H9 (cell line): Measurements from ENCODE around the gene NUP85. TPM values are rescaled to one million over a fixed set of nuclear protein-coding genes. Genes with fewer than 3 reads are reported as not detected.

Source experiments
- DNase-seq: peaks from one replicate; pipeline ENCODE4 v3.0.0-alpha.2; 2017
- H2AFZ ChIP-seq: one replicate; pipeline ENCODE4 v1.6.1; 2013; ENCODE audit warnings: mild to moderate bottlenecking, low read length, control low read depth, moderate library complexity
- H2AK5ac ChIP-seq: 2 replicates; pipeline ENCODE4 v1.6.1; 2013; ENCODE audit warnings: low read length, control low read depth, mixed read lengths; ENCODE audit not compliant: insufficient read length
- H2BK120ac ChIP-seq: one replicate; pipeline ENCODE4 v1.6.1; 2013; ENCODE audit warnings: low read depth, mild to moderate bottlenecking, low read length, control low read depth, inconsistent platforms; ENCODE audit not compliant: poor library complexity, severe bottlenecking
- H2BK12ac ChIP-seq: 2 replicates; pipeline ENCODE4 v1.6.1; 2013; ENCODE audit warnings: low read length, control low read depth, mixed read lengths, low read depth; ENCODE audit not compliant: insufficient read length
- H2BK15ac ChIP-seq: 2 replicates; pipeline ENCODE4 v1.6.1; 2013; ENCODE audit warnings: low read depth, low read length, control low read depth
- H2BK20ac ChIP-seq: one replicate; pipeline ENCODE4 v1.6.1; 2013; ENCODE audit warnings: low read depth, mild to moderate bottlenecking, low read length, control low read depth, inconsistent platforms; ENCODE audit not compliant: poor library complexity, severe bottlenecking
- H2BK5ac ChIP-seq: 2 replicates; pipeline ENCODE4 v1.6.1; 2013; ENCODE audit warnings: low read length, control low read depth, mixed read lengths; ENCODE audit not compliant: insufficient read length
- H3K14ac ChIP-seq: 2 replicates; pipeline ENCODE4 v1.6.1; 2013; ENCODE audit warnings: low read length, control low read depth; ENCODE audit not compliant: insufficient read depth
- H3K18ac ChIP-seq: 2 replicates; pipeline ENCODE4 v1.6.1; 2013; ENCODE audit warnings: low read depth, mild to moderate bottlenecking, mixed read lengths, low read length, control low read depth; ENCODE audit not compliant: insufficient read length
- H3K23ac ChIP-seq: 2 replicates; pipeline ENCODE4 v1.6.1; 2013; ENCODE audit warnings: low read length, control low read depth, mixed read lengths, low read depth; ENCODE audit not compliant: insufficient read length
- H3K23me2 ChIP-seq: 2 replicates; pipeline ENCODE4 v1.6.1; 2013; ENCODE audit warnings: low read depth, mild to moderate bottlenecking, mixed read lengths, low read length, control low read depth; ENCODE audit not compliant: insufficient read length, poor library complexity, severe bottlenecking
- H3K27ac ChIP-seq: 2 replicates; pipeline ENCODE4 v1.5.1; 2013; ENCODE audit warnings: low read length, control low read depth, mixed read lengths, low read depth; ENCODE audit not compliant: insufficient read length
- H3K27me3 ChIP-seq: 2 replicates; pipeline ENCODE4 v1.6.1; 2013; ENCODE audit warnings: low read length, control low read depth, inconsistent platforms; ENCODE audit not compliant: insufficient read depth
- H3K4ac ChIP-seq: 2 replicates; pipeline ENCODE4 v1.6.1; 2013; ENCODE audit warnings: low read depth, mild to moderate bottlenecking, control low read depth, inconsistent platforms, low read length, moderate library complexity
- H3K4me1 ChIP-seq: 2 replicates; pipeline ENCODE4 v1.6.1; 2013; ENCODE audit warnings: low read length, control low read depth, inconsistent platforms; ENCODE audit not compliant: insufficient read depth
- H3K4me2 ChIP-seq: 2 replicates; pipeline ENCODE4 v1.6.1; 2013; ENCODE audit warnings: low read length, control low read depth, mixed read lengths; ENCODE audit not compliant: insufficient read length, insufficient read depth
- H3K56ac ChIP-seq: 2 replicates; pipeline ENCODE4 v1.6.1; 2013; ENCODE audit warnings: low read depth, mild to moderate bottlenecking, mixed read lengths, low read length, control low read depth; ENCODE audit not compliant: insufficient read length
- H3K79me1 ChIP-seq: 2 replicates; pipeline ENCODE4 v1.6.1; 2013; ENCODE audit warnings: low read depth, mild to moderate bottlenecking, moderate library complexity, low read length, control low read depth, inconsistent platforms; ENCODE audit not compliant: insufficient read depth, poor library complexity, severe bottlenecking
- H3K79me2 ChIP-seq: 2 replicates; pipeline ENCODE4 v1.6.1; 2013; ENCODE audit warnings: low read length, control low read depth, inconsistent platforms; ENCODE audit not compliant: insufficient read depth
- H3K9ac ChIP-seq: 2 replicates; pipeline ENCODE4 v1.6.1; 2013; ENCODE audit warnings: low read length, control low read depth, mixed read lengths; ENCODE audit not compliant: insufficient read length; ENCODE audit errors: extremely low read depth
- H3K9me3 ChIP-seq: one replicate; pipeline ENCODE4 v1.6.1; 2013; ENCODE audit warnings: low read depth, low read length, inconsistent platforms; ENCODE audit not compliant: control insufficient read depth
- H3T11ph ChIP-seq: one replicate; pipeline ENCODE4 v1.6.1; 2013; ENCODE audit warnings: mild to moderate bottlenecking, low read length, control low read depth, inconsistent platforms
- H4K20me1 ChIP-seq: one replicate; pipeline ENCODE4 v1.6.1; 2013; ENCODE audit not compliant: control insufficient read depth, insufficient read length, insufficient read depth
- H4K5ac ChIP-seq: 2 replicates; pipeline ENCODE4 v1.6.1; 2013; ENCODE audit warnings: low read depth, mild to moderate bottlenecking, mixed read lengths, low read length, control low read depth; ENCODE audit not compliant: insufficient read length
- H4K8ac ChIP-seq: replicated peaks from 2 replicates; pipeline ENCODE4 v1.6.1; 2013; ENCODE audit warnings: low read length, control low read depth, mixed read lengths, low read depth; ENCODE audit not compliant: insufficient read length
- H4K91ac ChIP-seq: 2 replicates; pipeline ENCODE4 v1.6.1; 2013; ENCODE audit warnings: low read depth, mild to moderate bottlenecking, moderate library complexity, mixed read lengths, low read length, control low read depth; ENCODE audit not compliant: insufficient read length
- H3K27ac Mint-ChIP-seq, 3 experiments: 2 replicates in 2 of 3; 3 replicates in 1 of 3; pipeline ENCODE4 v1.8.0; 2020 to 2021; ENCODE audit warnings: mixed read lengths in 3 of 3, mild to moderate bottlenecking in 1 of 3, moderate library complexity in 1 of 3
- H3K27me3 Mint-ChIP-seq: 2 replicates; pipeline ENCODE4 v1.8.0; 2021; ENCODE audit warnings: low read depth, mild to moderate bottlenecking, moderate library complexity, mixed read lengths
- H3K36me3 Mint-ChIP-seq, 3 experiments: 2 replicates in 2 of 3; 3 replicates in 1 of 3; pipeline ENCODE4 v1.8.0; 2020 to 2021; ENCODE audit warnings: low read depth in 3 of 3, mixed read lengths in 3 of 3; ENCODE audit not compliant: insufficient read depth in 1 of 3
- H3K4me1 Mint-ChIP-seq, 2 experiments: 2 replicates each; pipeline ENCODE4 v1.8.0; 2020; ENCODE audit warnings: mixed read lengths in 2 of 2
- H3K4me3 Mint-ChIP-seq, 2 experiments: 2 replicates in 1 of 2; 3 replicates in 1 of 2; pipeline ENCODE4 v1.8.0; 2020 to 2021; ENCODE audit warnings: mild to moderate bottlenecking in 2 of 2, mixed read lengths in 2 of 2, moderate library complexity in 1 of 2
- H3K9me3 Mint-ChIP-seq, 2 experiments: 2 replicates in 1 of 2; 3 replicates in 1 of 2; pipeline ENCODE4 v1.8.0; 2020; ENCODE audit warnings: mild to moderate bottlenecking in 2 of 2, mixed read lengths in 2 of 2, moderate library complexity in 1 of 2
- CTCF ChIP-seq: fragments of 200-600 bp; sonication (generic); conservative IDR thresholded peaks from 3 replicates; pipeline ENCODE4 v1.8.0; 2021; ENCODE audit warnings: antibody characterized with exemption, mild to moderate bottlenecking
- WGBS: extraction: QIAGEN DNeasy Blood & Tissue Kit; methylation state at CpG from one replicate; pipeline ENCODE4 v1.1.7; 2013; ENCODE audit warnings: missing lambda C conversion rate, low lambda C conversion rate, mixed read lengths; ENCODE audit not compliant: insufficient read length; ENCODE audit errors: extremely low coverage; 5-methylcytosine and 5-hydroxymethylcytosine counted together
- total RNA-seq: library from RNA; stranded (reverse); gene quantifications from 2 replicates; pipeline ENCODE4 v1.2.1, GENCODE V29; 2021

Gene NUP85
- total RNA-seq, 1 experiment from 2014 or later = 145 TPM

- TF ChIP-seq CTCF = no peak
- DNase-seq = no peak
- Histone ChIP-seq H3K56ac (no peak overlapping the region), H3K27ac (no peak overlapping the region), H3T11ph (no peak overlapping the region), H2BK120ac (no peak overlapping the region), H4K8ac (no peak overlapping the region), H3K4me1 (no peaks in the 10 kb centered on the region), H3K9me3 (no peaks in the 10 kb centered on the region), H3K79me1 (no peaks in the 10 kb centered on the region), H2AFZ (no peak overlapping the region), H4K5ac (no peak overlapping the region), H2BK12ac (no peak overlapping the region), H3K4me2 (no peak overlapping the region), H4K91ac (no peak overlapping the region), H3K27me3 (no peaks in the 10 kb centered on the region), H2BK20ac (no peak overlapping the region), H3K23me2 (peaks cover 6% of the 10 kb centered on the region), H2AK5ac (no peak overlapping the region), H3K23ac (no peak overlapping the region), H2BK15ac (no peak overlapping the region), H3K18ac (no peak overlapping the region), H4K20me1 (no peaks in the 10 kb centered on the region), H3K4ac (no peak overlapping the region), H2BK5ac (no peak overlapping the region), H3K14ac (no peak overlapping the region), H3K9ac (no peak overlapping the region), H3K79me2 (peaks cover 9% of the 10 kb centered on the region)
- Mint-ChIP-seq H3K4me3 (peak overlapping the region; percentile 31 to 62), H3K27ac (no peak overlapping the region), H3K27me3 (no peaks in the 10 kb centered on the region; the same call in 1 of the 2 replicates), H3K9me3 (no peaks in the 10 kb centered on the region), H3K4me1 (peaks cover 5 to 10% of the 10 kb centered on the region in 2 experiments), H3K36me3 (peaks cover 24 to 45% (median 42%) of the 10 kb centered on the region in 3 experiments; a peak in 6 of 7 replicates)
- no CpG with 5 or more reads among the region's 12 CpGs for WGBS
Observed at GRCh38 chr17:75207760-75208159, 2.3 kb downstream of the NUP85 start.
